Endothelial cell (in vitro differentiated cells): ENCODE data around the gene ROR2. TPM values are rescaled to one million over a fixed set of nuclear protein-coding genes. Genes with fewer than 3 reads are reported as not detected.

Source experiments
- DNase-seq: peaks from one replicate; pipeline ENCODE4 v3.0.0; 2021; ENCODE audit warnings: low spot score
- H3K27ac Mint-ChIP-seq: one replicate; pipeline ENCODE4 v1.8.0; 2021; ENCODE audit warnings: mixed read lengths, inconsistent platforms; ENCODE audit not compliant: unreplicated experiment
- H3K27me3 Mint-ChIP-seq: one replicate; pipeline ENCODE4 v1.8.0; 2021; ENCODE audit warnings: mild to moderate bottlenecking, moderate library complexity, mixed read lengths, inconsistent platforms; ENCODE audit not compliant: unreplicated experiment
- H3K36me3 Mint-ChIP-seq: one replicate; pipeline ENCODE4 v1.8.0; 2021; ENCODE audit warnings: mild to moderate bottlenecking, low read depth, mixed read lengths, inconsistent platforms; ENCODE audit not compliant: unreplicated experiment
- H3K4me1 Mint-ChIP-seq: one replicate; pipeline ENCODE4 v1.8.0; 2021; ENCODE audit warnings: mild to moderate bottlenecking, mixed read lengths, inconsistent platforms; ENCODE audit not compliant: unreplicated experiment
- H3K4me3 Mint-ChIP-seq: one replicate; pipeline ENCODE4 v1.8.0; 2021; ENCODE audit warnings: mild to moderate bottlenecking, mixed read lengths, inconsistent platforms; ENCODE audit not compliant: unreplicated experiment
- H3K9me3 Mint-ChIP-seq: one replicate; pipeline ENCODE4 v1.8.0; 2021; ENCODE audit warnings: mixed read lengths, inconsistent platforms; ENCODE audit not compliant: unreplicated experiment
- total RNA-seq: library from RNA; stranded (reverse); fragmentation: NEBNext Ultra II Directional; extraction: Animal tissue kit (Norgen Biotek cat#: 25700); gene quantifications from one replicate; pipeline ENCODE4 v1.2.1, GENCODE V29; 2021; ENCODE audit not compliant: unreplicated experiment
- TF ChIP-seq, protein P1 (sequence below): fragments of 200-600 bp; sonication (generic); IDR thresholded peaks from one replicate; pipeline ENCODE4 v1.5.0; 2021; ENCODE audit warnings: antibody characterized with exemption; ENCODE audit not compliant: unreplicated experiment

Gene ROR2
- total RNA-seq, 1 donor from 2014 or later: 3.5 TPM

- TF ChIP-seq, protein P1, sequence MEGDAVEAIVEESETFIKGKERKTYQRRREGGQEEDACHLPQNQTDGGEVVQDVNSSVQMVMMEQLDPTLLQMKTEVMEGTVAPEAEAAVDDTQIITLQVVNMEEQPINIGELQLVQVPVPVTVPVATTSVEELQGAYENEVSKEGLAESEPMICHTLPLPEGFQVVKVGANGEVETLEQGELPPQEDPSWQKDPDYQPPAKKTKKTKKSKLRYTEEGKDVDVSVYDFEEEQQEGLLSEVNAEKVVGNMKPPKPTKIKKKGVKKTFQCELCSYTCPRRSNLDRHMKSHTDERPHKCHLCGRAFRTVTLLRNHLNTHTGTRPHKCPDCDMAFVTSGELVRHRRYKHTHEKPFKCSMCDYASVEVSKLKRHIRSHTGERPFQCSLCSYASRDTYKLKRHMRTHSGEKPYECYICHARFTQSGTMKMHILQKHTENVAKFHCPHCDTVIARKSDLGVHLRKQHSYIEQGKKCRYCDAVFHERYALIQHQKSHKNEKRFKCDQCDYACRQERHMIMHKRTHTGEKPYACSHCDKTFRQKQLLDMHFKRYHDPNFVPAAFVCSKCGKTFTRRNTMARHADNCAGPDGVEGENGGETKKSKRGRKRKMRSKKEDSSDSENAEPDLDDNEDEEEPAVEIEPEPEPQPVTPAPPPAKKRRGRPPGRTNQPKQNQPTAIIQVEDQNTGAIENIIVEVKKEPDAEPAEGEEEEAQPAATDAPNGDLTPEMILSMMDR: no peak
- Mint-ChIP-seq H3K27me3 (no peaks in the 10 kb centered on the region), H3K36me3 (no peaks in the 10 kb centered on the region), H3K9me3 (no peaks in the 10 kb centered on the region), H3K4me3 (no peak overlapping the region), H3K27ac (no peak overlapping the region), H3K4me1 (peaks cover 4% of the 10 kb centered on the region)
- no peak for DNase-seq
Measured at GRCh38 chr9:91678807-91679580, 271.0 kb downstream of the ROR2 start.

GRCh38 chr9:91677822-91678436, 272.1 kb downstream of the ROR2 start:
- no peak for DNase-seq
- H3K36me3 Mint-ChIP-seq: no peaks in the 10 kb centered on the region
- H3K27ac Mint-ChIP-seq: no peak overlapping the region
- H3K4me1 Mint-ChIP-seq: peaks cover 4% of the 10 kb centered on the region
- TF ChIP-seq, protein P1: no peak
- H3K9me3 Mint-ChIP-seq: no peaks in the 10 kb centered on the region
- no peaks in the 10 kb centered on the region for H3K27me3 Mint-ChIP-seq
- no peak overlapping the region for H3K4me3 Mint-ChIP-seq

- no peak for DNase-seq
- H3K9me3 Mint-ChIP-seq: no peaks in the 10 kb centered on the region
- H3K4me3 Mint-ChIP-seq: no peak overlapping the region
Measured at GRCh38 chr9:91677331-91677730, 272.7 kb downstream of the ROR2 start.

GRCh38 chr9:91676046-91676445, 274.0 kb downstream of the ROR2 start:
- no peak overlapping the region for H3K4me3 Mint-ChIP-seq
- peaks cover 4% of the 10 kb centered on the region for H3K4me1 Mint-ChIP-seq
- no peak for DNase-seq
- no peaks in the 10 kb centered on the region for H3K36me3 Mint-ChIP-seq
- H3K27me3 Mint-ChIP-seq: no peaks in the 10 kb centered on the region
- no peak overlapping the region for H3K27ac Mint-ChIP-seq
- TF ChIP-seq, protein P1: no peak
- H3K9me3 Mint-ChIP-seq: no peaks in the 10 kb centered on the region

More at GRCh38 chr9:91677331-91677730, 272.7 kb downstream of the ROR2 start:
- Mint-ChIP-seq H3K27me3 (no peaks in the 10 kb centered on the region), H3K27ac (no peak overlapping the region), H3K4me1 (peaks cover 4% of the 10 kb centered on the region), H3K36me3 (no peaks in the 10 kb centered on the region)
- TF ChIP-seq, protein P1: no peak

DNA sequence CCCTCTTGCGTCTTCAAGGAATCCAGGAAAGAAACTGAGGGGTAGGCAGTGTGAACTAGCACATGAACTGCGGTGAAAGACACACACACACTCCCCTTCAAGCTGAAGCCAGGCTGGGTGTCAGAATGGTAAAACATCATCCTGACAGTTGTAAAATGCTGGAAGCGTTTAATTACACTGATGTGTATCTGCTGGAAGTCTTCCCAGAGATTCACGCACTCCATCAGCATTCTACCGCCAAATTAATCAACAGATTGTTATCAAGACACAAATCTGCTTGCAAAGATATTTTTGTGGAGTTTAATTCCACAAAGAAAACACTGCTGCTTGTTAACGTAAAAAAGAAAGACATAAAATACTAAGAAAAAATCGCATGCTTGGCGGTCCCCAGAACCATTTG, 285.4 kb downstream of the ROR2 start:
- Mint-ChIP-seq H3K4me1 (no peaks in the 10 kb centered on the region), H3K9me3 (no peaks in the 10 kb centered on the region), H3K27me3 (peaks cover 2% of the 10 kb centered on the region), H3K36me3 (no peaks in the 10 kb centered on the region), H3K27ac (no peak overlapping the region), H3K4me3 (no peak overlapping the region)
- TF ChIP-seq, protein P1: no peak
- no peak for DNase-seq
